Measurements from ENCODE around the gene CEP295NL. TPM values are rescaled to one million over a fixed set of nuclear protein-coding genes. Genes with fewer than 3 reads are reported as not detected.

The CEP295NL gene
- total RNA-seq, 1 experiment from 2014 or later = 2.0 TPM

- Mint-ChIP-seq H3K27me3 (ENCODE audit: insufficient read depth, unreplicated experiment) (no peaks in the 10 kb centered on the region), H3K9me3 (ENCODE audit: unreplicated experiment) (no peaks in the 10 kb centered on the region), H3K36me3 (ENCODE audit: insufficient read depth, unreplicated experiment) (peaks cover 42% of the 10 kb centered on the region), H3K27ac (ENCODE audit: unreplicated experiment) (no peak overlapping the region), H3K4me1 (ENCODE audit: low read depth, unreplicated experiment) (peaks cover 24% of the 10 kb centered on the region), H3K4me3 (ENCODE audit: unreplicated experiment) (no peak overlapping the region)
- H3K36me3 ChIP-seq (ENCODE audit: control insufficient read depth, insufficient read depth, low read length) = no peaks in the 10 kb centered on the region; the same call in 1 of the 2 replicates
- no peak for TF ChIP-seq CTCF (IDR thresholded peaks at IDR 0.05; ENCODE audit: insufficient read depth in 1 of 2, low read depth in 1 of 2, low read length in 1 of 2, severe bottlenecking in 1 of 2, unreplicated experiment in 1 of 2)
- BruUV-seq (replicated peaks) = no TSS peak
- no peak for DNase-seq
- ChIA-PET CTCF (no interaction called here), POLR2A (no interaction called here)
- H3K27me3 ChIP-seq (replicated peaks; ENCODE audit: control insufficient read depth, insufficient read depth, low read length) = no peaks in the 10 kb centered on the region
- no peaks in the 10 kb centered on the region for H3K9me3 ChIP-seq
- peaks cover 27% of the 10 kb centered on the region for H3K4me1 ChIP-seq
- no peak overlapping the region for H3K4me3 ChIP-seq (ENCODE audit: low read depth, low read length)
- intact Hi-C loops (cut with micrococcal nuclease; ENCODE audit: unreplicated experiment) = no loop called here
These were observed 6.7 kb downstream of the CEP295NL start for GRCh38 chr17:78896091-78896833.

- BruUV-seq (replicated peaks) = no TSS peak
- no peaks in the 10 kb centered on the region for H3K9me3 ChIP-seq
These were observed 7.7 kb downstream of the CEP295NL start for GRCh38 chr17:78895322-78895721.

GRCh38 chr17:78893684-78894083 lies 9.3 kb downstream of the CEP295NL start:
- no peaks in the 10 kb centered on the region for H3K27me3 Mint-ChIP-seq (ENCODE audit: insufficient read depth, unreplicated experiment)
- H3K4me3 ChIP-seq (ENCODE audit: low read depth, low read length) = no peak overlapping the region
- H3K4me3 Mint-ChIP-seq (ENCODE audit: unreplicated experiment) = no peak overlapping the region
- intact Hi-C loops (cut with micrococcal nuclease; ENCODE audit: unreplicated experiment) = no loop called here
- H3K4me1 ChIP-seq = peaks cover 8% of the 10 kb centered on the region
- no peaks in the 10 kb centered on the region for H3K9me3 Mint-ChIP-seq (ENCODE audit: unreplicated experiment)
- H3K36me3 Mint-ChIP-seq (ENCODE audit: insufficient read depth, unreplicated experiment) = peaks cover 34% of the 10 kb centered on the region
- H3K4me1 Mint-ChIP-seq (ENCODE audit: low read depth, unreplicated experiment) = peaks cover 7% of the 10 kb centered on the region
- H3K27me3 ChIP-seq (replicated peaks; ENCODE audit: control insufficient read depth, insufficient read depth, low read length) = no peaks in the 10 kb centered on the region
- no peak for TF ChIP-seq CTCF (IDR thresholded peaks at IDR 0.05; ENCODE audit: insufficient read depth in 1 of 2, low read depth in 1 of 2, low read length in 1 of 2, severe bottlenecking in 1 of 2, unreplicated experiment in 1 of 2)
- H3K9me3 ChIP-seq = no peaks in the 10 kb centered on the region
- no TSS peak for BruUV-seq (replicated peaks)
- H3K36me3 ChIP-seq (ENCODE audit: control insufficient read depth, insufficient read depth, low read length) = no peaks in the 10 kb centered on the region; the same call in 1 of the 2 replicates
- ChIA-PET POLR2A (interaction anchor here (0.5 kb wide), 1 partner anchor 133 kb away, joined by 6 read pairs; no protein-coding TSS in a partner anchor), CTCF (no interaction called here)
- H3K27ac Mint-ChIP-seq (ENCODE audit: unreplicated experiment) = no peak overlapping the region
- no peak for DNase-seq

More at GRCh38 chr17:78895322-78895721, 7.7 kb downstream of the CEP295NL start:
- peaks cover 18% of the 10 kb centered on the region for H3K4me1 Mint-ChIP-seq (ENCODE audit: low read depth, unreplicated experiment)
- Histone ChIP-seq H3K36me3 (ENCODE audit: control insufficient read depth, insufficient read depth, low read length) (no peaks in the 10 kb centered on the region; the same call in 1 of the 2 replicates), H3K4me1 (peaks cover 23% of the 10 kb centered on the region), H3K27me3 (replicated peaks; ENCODE audit: control insufficient read depth, insufficient read depth, low read length) (no peaks in the 10 kb centered on the region), H3K4me3 (ENCODE audit: low read depth, low read length) (no peak overlapping the region)
- no peak overlapping the region for H3K27ac Mint-ChIP-seq (ENCODE audit: unreplicated experiment)
- ChIA-PET POLR2A (no interaction called here), CTCF (no interaction called here)
- TF ChIP-seq CTCF (IDR thresholded peaks at IDR 0.05; ENCODE audit: insufficient read depth in 1 of 2, low read depth in 1 of 2, low read length in 1 of 2, severe bottlenecking in 1 of 2, unreplicated experiment in 1 of 2) = no peak
- H3K36me3 Mint-ChIP-seq (ENCODE audit: insufficient read depth, unreplicated experiment) = peaks cover 43% of the 10 kb centered on the region
- H3K27me3 Mint-ChIP-seq (ENCODE audit: insufficient read depth, unreplicated experiment) = no peaks in the 10 kb centered on the region
- H3K9me3 Mint-ChIP-seq (ENCODE audit: unreplicated experiment) = no peaks in the 10 kb centered on the region
- no peak overlapping the region for H3K4me3 Mint-ChIP-seq (ENCODE audit: unreplicated experiment)
- DNase-seq = no peak
- intact Hi-C loops (cut with micrococcal nuclease; ENCODE audit: unreplicated experiment) = no loop called here
